Neural crest cell (in vitro differentiated cells): ENCODE data around the gene CCND1. TPM values are rescaled to one million over a fixed set of nuclear protein-coding genes. Genes with fewer than 3 reads are reported as not detected.

Experiments
- DNase-seq: peaks from one replicate; pipeline ENCODE4 v3.0.0; 2021; ENCODE audit warnings: low read depth, mixed read lengths, low spot score
- H3K27ac Mint-ChIP-seq: one replicate; pipeline ENCODE4 v1.8.0; 2021; ENCODE audit warnings: mild to moderate bottlenecking, mixed read lengths; ENCODE audit not compliant: unreplicated experiment
- H3K27me3 Mint-ChIP-seq: 2 replicates; pipeline ENCODE4 v1.8.0; 2021; ENCODE audit warnings: low read depth, mild to moderate bottlenecking, mixed read lengths
- H3K36me3 Mint-ChIP-seq: 2 replicates; pipeline ENCODE4 v1.8.0; 2021; ENCODE audit warnings: low read depth, mild to moderate bottlenecking, mixed read lengths
- H3K4me1 Mint-ChIP-seq: 2 replicates; pipeline ENCODE4 v1.8.0; 2021; ENCODE audit warnings: mixed read lengths
- H3K4me3 Mint-ChIP-seq: one replicate; pipeline ENCODE4 v1.8.0; 2021; ENCODE audit warnings: mild to moderate bottlenecking, mixed read lengths
- H3K9me3 Mint-ChIP-seq: 2 replicates; pipeline ENCODE4 v1.8.0; 2021; ENCODE audit warnings: mixed read lengths
- total RNA-seq: library from RNA; stranded (reverse); gene quantifications from 2 replicates; pipeline ENCODE4 v1.2.1, GENCODE V29; 2021
- TF ChIP-seq, protein P1 (sequence below): fragments of 200-600 bp; sonication (generic); conservative IDR thresholded peaks from 2 replicates; pipeline ENCODE4 v1.5.0; 2021; ENCODE audit warnings: antibody characterized with exemption, mild to moderate bottlenecking

The CCND1 gene
- total RNA-seq, 1 donor from 2014 or later = 350 TPM

GRCh38 chr11:69604055-69604454 is 36.9 kb upstream of the CCND1 start:
- H3K4me3 Mint-ChIP-seq = no peak overlapping the region
- DNase-seq = no peak
- H3K9me3 Mint-ChIP-seq = no peaks in the 10 kb centered on the region
- no peaks in the 10 kb centered on the region for H3K36me3 Mint-ChIP-seq
- TF ChIP-seq, protein P1, sequence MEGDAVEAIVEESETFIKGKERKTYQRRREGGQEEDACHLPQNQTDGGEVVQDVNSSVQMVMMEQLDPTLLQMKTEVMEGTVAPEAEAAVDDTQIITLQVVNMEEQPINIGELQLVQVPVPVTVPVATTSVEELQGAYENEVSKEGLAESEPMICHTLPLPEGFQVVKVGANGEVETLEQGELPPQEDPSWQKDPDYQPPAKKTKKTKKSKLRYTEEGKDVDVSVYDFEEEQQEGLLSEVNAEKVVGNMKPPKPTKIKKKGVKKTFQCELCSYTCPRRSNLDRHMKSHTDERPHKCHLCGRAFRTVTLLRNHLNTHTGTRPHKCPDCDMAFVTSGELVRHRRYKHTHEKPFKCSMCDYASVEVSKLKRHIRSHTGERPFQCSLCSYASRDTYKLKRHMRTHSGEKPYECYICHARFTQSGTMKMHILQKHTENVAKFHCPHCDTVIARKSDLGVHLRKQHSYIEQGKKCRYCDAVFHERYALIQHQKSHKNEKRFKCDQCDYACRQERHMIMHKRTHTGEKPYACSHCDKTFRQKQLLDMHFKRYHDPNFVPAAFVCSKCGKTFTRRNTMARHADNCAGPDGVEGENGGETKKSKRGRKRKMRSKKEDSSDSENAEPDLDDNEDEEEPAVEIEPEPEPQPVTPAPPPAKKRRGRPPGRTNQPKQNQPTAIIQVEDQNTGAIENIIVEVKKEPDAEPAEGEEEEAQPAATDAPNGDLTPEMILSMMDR = no peak
- no peak overlapping the region for H3K27ac Mint-ChIP-seq
- H3K4me1 Mint-ChIP-seq = peaks cover 39% of the 10 kb centered on the region
- H3K27me3 Mint-ChIP-seq = no peaks in the 10 kb centered on the region

- TF ChIP-seq, protein P1 = no peak
- DNase-seq = no peak
- Mint-ChIP-seq H3K27me3 (no peaks in the 10 kb centered on the region), H3K4me1 (peaks cover 32% of the 10 kb centered on the region), H3K4me3 (no peak overlapping the region), H3K9me3 (no peaks in the 10 kb centered on the region), H3K27ac (no peak overlapping the region), H3K36me3 (peaks cover 4% of the 10 kb centered on the region)
These were observed 35.0 kb upstream of the CCND1 start for GRCh38 chr11:69605737-69606526.

DNA sequence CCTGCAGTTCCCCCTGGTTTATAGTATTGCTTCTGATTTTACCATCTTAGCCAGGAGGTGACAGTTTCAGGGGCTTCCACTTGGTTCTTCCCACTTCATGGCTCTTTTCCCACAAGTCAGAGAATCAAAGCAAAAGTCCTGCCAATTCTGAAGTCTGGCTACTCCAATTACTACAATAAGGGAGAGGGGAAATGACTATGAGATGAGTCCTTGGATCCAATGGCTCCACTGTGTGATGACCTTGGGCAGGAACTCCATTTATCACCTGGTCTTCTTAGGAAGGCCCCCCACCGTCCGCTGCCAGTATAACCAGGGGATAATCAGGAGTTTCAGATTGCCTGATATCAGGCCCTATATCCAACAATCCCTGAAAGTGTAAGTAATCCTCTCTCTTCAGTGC is 31.6 kb upstream of the CCND1 start:
- no peaks in the 10 kb centered on the region for H3K27me3 Mint-ChIP-seq
- H3K9me3 Mint-ChIP-seq = no peaks in the 10 kb centered on the region
- no peak for DNase-seq
- H3K4me1 Mint-ChIP-seq = peaks cover 7% of the 10 kb centered on the region
- no peak overlapping the region for H3K4me3 Mint-ChIP-seq
- peaks cover 5% of the 10 kb centered on the region for H3K36me3 Mint-ChIP-seq
- TF ChIP-seq, protein P1 = no peak
- H3K27ac Mint-ChIP-seq = no peak overlapping the region

GRCh38 chr11:69611548-69612526 is 29.1 kb upstream of the CCND1 start:
- H3K27ac Mint-ChIP-seq = no peak overlapping the region
- H3K36me3 Mint-ChIP-seq = peaks cover 5% of the 10 kb centered on the region
- TF ChIP-seq, protein P1 = no peak
- no peak for DNase-seq
- H3K27me3 Mint-ChIP-seq = no peaks in the 10 kb centered on the region
- H3K9me3 Mint-ChIP-seq = no peaks in the 10 kb centered on the region
- no peaks in the 10 kb centered on the region for H3K4me1 Mint-ChIP-seq
- H3K4me3 Mint-ChIP-seq = no peak overlapping the region

- no peak for DNase-seq
- H3K36me3 Mint-ChIP-seq = peaks cover 5% of the 10 kb centered on the region
- H3K27me3 Mint-ChIP-seq = no peaks in the 10 kb centered on the region
- no peaks in the 10 kb centered on the region for H3K9me3 Mint-ChIP-seq
- H3K4me1 Mint-ChIP-seq = no peaks in the 10 kb centered on the region
- no peak overlapping the region for H3K4me3 Mint-ChIP-seq
- TF ChIP-seq, protein P1 = no peak
- no peak overlapping the region for H3K27ac Mint-ChIP-seq
These were observed 27.4 kb upstream of the CCND1 start for GRCh38 chr11:69613594-69613993.
